Endothelial cell of hepatic sinusoid (primary cell): ENCODE data around the gene ATG7.

Source experiments
- in situ Hi-C: cut with HindIII; loops from 2 replicates; pipeline ENCODE4 v1.10.0; 2017; ENCODE audit warnings: low sequenced_read_pairs

ATG7 gene

DNA sequence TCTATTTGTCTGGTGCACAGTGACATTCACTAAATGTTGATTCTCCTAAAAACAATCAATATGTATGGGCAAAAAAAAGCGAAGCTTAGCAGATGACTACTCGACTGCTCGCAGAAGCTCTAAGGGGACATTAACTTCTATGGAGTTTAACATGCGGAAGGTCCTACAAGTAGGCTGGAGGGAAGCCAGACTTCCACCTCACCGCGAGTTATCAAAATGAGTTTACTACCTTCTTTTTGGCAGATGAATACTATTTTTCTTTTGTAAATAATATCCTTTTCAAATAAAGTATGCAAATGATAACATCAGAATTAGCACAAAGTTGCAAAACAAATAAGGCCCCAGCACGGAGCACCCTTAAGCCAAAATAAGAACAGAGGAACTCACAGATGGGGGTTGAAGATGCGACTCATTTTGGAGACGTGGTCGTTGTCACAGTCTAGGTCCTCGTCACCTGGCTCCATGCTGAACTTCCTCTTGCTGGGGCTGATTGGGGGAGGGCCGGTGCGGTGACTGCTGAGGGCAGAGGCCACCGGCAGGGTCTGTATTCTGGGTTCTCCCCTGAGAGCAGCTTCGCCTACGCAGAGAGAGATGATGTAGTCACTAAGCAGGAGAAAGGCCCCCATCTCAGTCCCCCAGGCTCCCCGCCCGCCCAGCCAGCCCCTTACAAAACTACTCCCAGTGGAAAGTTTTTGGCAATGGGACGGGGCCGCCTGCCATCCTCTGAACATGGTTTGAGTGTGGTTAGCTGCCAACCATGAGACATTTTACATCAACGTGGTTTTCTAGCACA lies 329.4 kb downstream of the ATG7 start:
- in situ Hi-C loops, result loop anchor here (5.0 kb wide), 1 partner anchor 36 kb away; no protein-coding TSS in a partner anchor

DNA sequence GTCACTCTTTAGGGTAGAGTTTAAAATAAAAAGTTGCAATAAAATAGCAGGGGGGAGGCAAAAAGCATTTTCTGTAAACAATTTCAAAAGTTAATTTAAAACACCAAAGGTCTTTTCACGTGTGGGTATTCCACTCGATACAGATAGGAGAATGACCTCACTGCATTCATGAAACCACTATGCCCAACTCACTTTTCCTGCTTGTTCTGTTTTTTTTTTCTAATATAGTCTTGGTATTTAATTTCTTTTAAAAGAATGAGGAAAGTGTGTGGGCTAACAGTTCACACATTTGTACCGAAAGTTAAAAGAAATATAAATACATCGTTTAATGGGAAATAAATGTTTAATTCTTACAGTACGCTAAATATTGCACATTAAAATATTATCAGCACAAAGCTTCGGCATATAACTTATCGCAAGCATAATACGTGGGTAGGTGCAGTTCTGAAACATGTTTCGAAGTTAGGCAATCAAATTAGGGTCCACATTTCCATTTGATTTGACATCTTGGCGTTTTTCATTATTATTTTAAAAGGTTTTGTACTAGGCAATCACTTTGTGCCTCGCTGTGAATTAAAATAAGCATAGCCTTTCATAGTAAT lies 330.1 kb downstream of the ATG7 start:
- in situ Hi-C loops, result loop anchor here (5.0 kb wide), 1 partner anchor 35 kb away; no protein-coding TSS in a partner anchor

DNA sequence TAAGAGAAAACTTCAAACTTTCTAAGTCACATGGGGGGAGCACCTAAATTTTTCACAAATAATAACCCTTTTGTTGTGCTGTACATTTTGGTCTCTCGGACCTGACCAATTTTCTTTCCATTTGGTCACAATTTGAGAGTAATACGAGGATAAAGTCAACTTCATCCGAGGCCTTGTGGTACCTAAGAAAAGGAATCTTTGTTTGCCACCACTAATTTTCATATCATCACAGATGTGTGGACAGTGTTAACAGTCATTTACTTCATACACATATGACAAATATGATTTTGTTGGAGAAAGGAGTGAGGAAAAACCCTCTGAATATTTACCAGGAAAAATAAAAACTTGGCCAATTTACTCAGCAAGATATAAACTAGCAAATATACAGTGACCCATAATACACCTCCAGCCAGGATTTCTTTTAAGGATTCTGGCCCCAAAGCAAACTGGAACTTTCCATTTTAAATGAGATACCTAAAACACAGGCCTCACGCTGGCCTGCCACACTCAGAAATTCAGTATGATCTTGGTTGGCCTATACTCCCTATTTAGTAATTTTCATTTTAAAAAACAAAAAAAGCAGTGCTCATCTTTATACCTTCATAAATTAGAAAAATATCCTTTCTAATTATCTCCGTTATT lies 330.8 kb downstream of the ATG7 start:
- in situ Hi-C loops, result loop anchor here (5.0 kb wide), 1 partner anchor 34 kb away; no protein-coding TSS in a partner anchor

DNA sequence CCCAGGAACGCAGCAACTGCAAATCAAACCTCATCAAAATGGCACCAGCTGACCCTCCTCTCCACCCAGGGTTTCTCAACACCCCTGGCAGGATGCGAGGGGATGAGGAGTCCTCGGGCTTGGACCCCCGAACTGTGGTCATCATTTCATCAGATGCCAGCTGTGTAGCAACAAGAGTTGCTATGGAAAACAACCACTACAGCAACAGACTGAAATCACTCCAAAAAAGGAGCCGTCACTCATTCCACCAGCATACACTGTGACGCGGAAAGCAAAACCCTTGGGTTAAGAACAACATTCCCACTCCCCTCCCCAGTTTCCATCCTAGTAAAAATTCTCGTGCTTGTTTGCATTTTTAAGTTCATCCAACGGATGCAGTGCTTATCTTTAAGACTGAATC lies 331.4 kb downstream of the ATG7 start:
- in situ Hi-C loops, result loop anchor here (5.0 kb wide), 1 partner anchor 34 kb away; no protein-coding TSS in a partner anchor

DNA sequence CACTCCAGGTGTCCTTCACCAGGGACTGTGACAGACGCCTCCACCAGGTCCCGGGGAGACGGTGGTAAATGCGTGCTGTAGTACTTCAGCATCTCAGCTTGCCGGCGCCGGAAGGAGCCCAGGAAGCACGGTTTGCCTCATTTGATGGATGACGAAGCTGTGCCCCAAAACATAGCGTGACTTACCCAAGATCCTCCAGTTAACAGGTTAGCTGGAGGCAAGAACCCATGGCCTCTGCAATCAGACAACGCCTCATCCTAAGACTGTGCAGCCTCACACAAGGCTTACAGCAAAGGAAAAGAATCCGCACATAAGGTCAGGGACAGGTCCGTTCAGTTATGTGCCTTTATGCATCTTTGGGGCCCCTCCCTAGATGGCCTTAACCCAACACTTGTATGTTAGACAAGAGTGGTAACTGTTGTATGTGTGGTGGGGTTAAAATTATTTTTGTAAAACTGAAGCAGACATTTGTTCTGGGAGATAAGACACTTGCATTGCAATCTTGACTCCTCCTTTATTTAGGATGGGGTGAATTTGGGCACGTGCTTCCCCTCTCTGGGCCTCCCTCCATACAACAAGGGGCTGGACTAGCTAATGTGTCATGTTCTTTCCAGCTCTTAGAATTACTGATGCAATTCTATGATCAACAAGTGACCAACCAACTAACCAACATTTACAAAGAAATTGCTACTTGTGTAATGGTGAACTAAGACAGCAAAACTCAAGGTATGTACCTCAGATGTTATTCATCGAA lies 332.1 kb downstream of the ATG7 start:
- in situ Hi-C loops, result loop anchor here (5.0 kb wide), 1 partner anchor 33 kb away; no protein-coding TSS in a partner anchor

DNA sequence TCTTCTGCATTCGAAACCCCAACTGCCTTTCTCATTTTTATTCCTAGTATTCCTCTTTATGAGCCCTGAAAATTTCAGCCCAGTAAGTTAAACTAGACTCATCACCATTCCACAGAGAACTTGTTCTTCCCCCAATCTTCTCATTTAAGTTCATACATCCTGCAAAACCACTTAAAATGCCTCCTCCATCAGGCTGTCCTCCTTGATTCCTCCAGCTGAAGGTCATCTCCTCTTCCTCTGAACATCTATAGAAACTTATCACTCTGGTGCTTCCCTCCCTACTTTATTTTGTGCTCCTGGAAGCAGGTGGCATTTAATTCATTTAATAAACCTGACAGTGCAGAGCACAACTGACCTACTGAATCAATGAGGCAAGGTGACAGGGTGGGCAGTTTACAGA lies 333.2 kb downstream of the ATG7 start:
- in situ Hi-C loops, result no loop called here

DNA sequence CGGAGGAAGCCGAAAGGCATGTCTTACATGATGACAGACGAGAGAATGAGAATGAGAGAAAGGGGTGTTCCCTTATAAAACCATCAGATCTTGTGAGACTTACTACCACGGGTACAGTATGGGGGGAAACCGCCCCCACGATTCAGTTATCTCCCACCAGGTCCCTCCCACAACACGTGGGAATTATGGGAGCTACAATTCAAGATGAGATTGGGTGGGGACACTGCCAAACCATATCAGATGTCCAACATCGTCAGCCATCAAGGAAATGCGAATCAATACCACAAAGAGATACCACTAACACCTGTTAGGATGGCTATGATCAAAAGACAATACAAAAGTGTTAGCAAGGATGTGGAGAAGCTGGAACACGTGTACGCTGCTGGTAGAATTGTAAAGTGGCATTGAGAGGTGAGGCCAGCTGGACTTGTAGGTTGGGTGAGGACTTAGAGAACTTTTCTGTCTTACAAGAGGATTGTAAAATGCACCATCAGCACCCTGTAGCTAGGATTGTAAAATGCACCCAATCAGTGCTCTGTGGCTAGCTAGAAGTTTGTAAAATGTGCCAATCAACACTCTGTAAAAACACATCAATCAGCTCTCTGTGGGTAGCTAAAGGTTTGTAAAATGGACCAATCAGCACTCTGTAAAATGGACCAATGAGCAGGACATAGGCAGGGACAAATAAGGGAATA lies 334.0 kb downstream of the ATG7 start:
- in situ Hi-C loops, result no loop called here

DNA sequence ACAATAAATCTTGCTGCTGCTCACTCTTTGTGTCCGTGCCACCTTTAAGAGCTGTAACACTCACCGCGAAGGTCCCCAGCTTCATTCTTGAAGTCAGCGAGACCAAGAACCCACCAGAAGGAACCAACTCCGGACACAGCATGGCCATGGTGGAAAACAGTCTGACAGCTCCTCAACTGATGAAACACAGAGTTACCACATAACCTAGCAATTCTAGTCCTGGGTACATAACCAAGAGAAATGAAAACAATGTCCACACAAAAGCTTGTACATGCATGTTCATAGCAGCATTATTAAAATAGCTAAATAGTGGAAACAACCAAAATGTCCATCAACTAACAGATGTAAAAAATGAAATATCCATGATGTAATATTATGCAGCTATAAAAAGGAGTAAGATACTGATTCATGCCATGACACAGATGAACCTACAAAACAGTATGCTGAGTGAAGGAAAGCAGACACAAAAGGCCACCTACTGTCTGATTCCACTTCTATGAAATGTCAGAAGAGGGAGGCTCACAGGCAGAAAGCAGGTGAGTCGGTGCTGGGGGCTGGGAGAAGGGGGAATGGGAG lies 334.8 kb downstream of the ATG7 start:
- in situ Hi-C loops, result no loop called here
